SK-MEL-5 (cell line): ENCODE data around the gene ZDHHC12. TPM values are rescaled to one million over a fixed set of nuclear protein-coding genes. Genes with fewer than 3 reads are reported as not detected.

ENCODE experiments used
- DNase-seq: peaks from one replicate; pipeline ENCODE4 v3.0.0-alpha.2; 2016; ENCODE audit warnings: low read depth, low spot score
- in situ Hi-C: cut with HindIII; loops from 2 replicates; pipeline ENCODE4 v1.10.0; 2016; ENCODE audit warnings: low sequenced_read_pairs, high pct_unique_total_duplicates, low pct_unique_long_range_greater_than_20kb
- small RNA-seq, 2 experiments: library from RNA; depleted of rRNA; stranded (forward); fragments of <200 nt; gene quantifications; one replicate each; pipeline ENCODE3, GENCODE V24; 2014
- total RNA-seq: library from RNA; depleted of rRNA; stranded (reverse); fragments of >200 nt; shearing (Covaris generic); gene quantifications from 2 replicates; pipeline ENCODE4 v1.2.3, GENCODE V29; 2014; rRNA removed

Gene ZDHHC12
- total RNA-seq, 1 experiment from 2014 or later = 65.2 TPM

DNA sequence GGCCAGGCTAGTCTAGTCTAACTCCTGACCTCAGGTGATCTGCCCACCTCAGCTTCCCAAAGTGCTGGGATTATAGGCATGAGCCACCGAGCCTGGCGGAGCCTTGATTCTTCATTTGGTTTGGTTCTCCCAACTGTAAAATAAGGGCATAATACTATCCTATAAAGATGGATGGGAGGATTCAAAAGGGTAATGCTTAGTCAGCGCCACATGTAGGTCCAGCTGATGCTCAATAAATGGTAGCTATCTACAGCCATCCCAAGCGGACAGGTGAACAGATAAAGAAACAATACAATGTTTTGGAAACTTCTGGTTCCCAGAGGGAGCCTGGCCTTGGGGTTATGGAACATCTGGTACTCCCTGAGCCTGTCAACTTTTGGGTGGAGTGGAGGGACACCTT lies 48.5 kb downstream of the ZDHHC12 start:
- in situ Hi-C loops = no loop called here
- no peak for DNase-seq

Small RNAs within 50 kb of the gene (small RNA-seq; reads per million reads assigned to genes)
- gene RF00017 (0 reads per million in 2 experiments), gene RN7SL560P (0 reads per million in 2 experiments)

Other genes with a start within 250 kb of the ZDHHC12 start
- gene GLE1, start 219.4 kb downstream of the ZDHHC12 start, total RNA-seq = 42.2 and 43.3 TPM in 2 replicates
- 91.4 and 114 TPM in 2 replicates for gene SPTAN1, start 171.5 kb downstream of the ZDHHC12 start, total RNA-seq
- 49.5 and 52.1 TPM in 2 replicates for gene DYNC2I2, start 67.3 kb downstream of the ZDHHC12 start, total RNA-seq
- gene SET, start 34.9 kb downstream of the ZDHHC12 start, total RNA-seq = 797 and 827 TPM in 2 replicates
- gene PKN3, start 21.6 kb downstream of the ZDHHC12 start, total RNA-seq = 3.2 and 4.4 TPM in 2 replicates
- 14.3 and 14.4 TPM in 2 replicates for gene ZER1, start 47.8 kb upstream of the ZDHHC12 start, total RNA-seq
- gene TBC1D13, start 63.1 kb upstream of the ZDHHC12 start, total RNA-seq = 10.5 and 12.0 TPM in 2 replicates
- 24.6 and 26.2 TPM in 2 replicates for gene ENDOG, start 94.4 kb upstream of the ZDHHC12 start, total RNA-seq
- gene SPOUT1, start 105.7 kb upstream of the ZDHHC12 start, total RNA-seq = 39.6 and 40.3 TPM in 2 replicates
- gene KYAT1, start 157.8 kb upstream of the ZDHHC12 start, total RNA-seq = 7.4 and 7.5 TPM in 2 replicates
- 36.0 and 38.3 TPM in 2 replicates for gene LRRC8A, start 158.0 kb upstream of the ZDHHC12 start, total RNA-seq
- gene PHYHD1, start 196.9 kb upstream of the ZDHHC12 start, total RNA-seq = 4.5 and 5.2 TPM in 2 replicates
- 40.1 and 41.7 TPM in 2 replicates for gene DOLK, start 223.5 kb upstream of the ZDHHC12 start, total RNA-seq
- 33.9 and 35.2 TPM in 2 replicates for gene NUP188, start 223.6 kb upstream of the ZDHHC12 start, total RNA-seq